Measurements from ENCODE around the gene CEP78. TPM values are rescaled to one million over a fixed set of nuclear protein-coding genes. Genes with fewer than 3 reads are reported as not detected.

CEP78 gene
- total RNA-seq, 1 donor from 2014 or later: 21.5 TPM

GRCh38 chr9:78320875-78321496 lies 85.1 kb downstream of the CEP78 start:
- Mint-ChIP-seq H3K9me3 (ENCODE audit: unreplicated experiment) (no peaks in the 10 kb centered on the region), H3K36me3 (ENCODE audit: low read depth, unreplicated experiment) (peaks cover 37% of the 10 kb centered on the region), H3K27ac (ENCODE audit: unreplicated experiment) (no peak overlapping the region), H3K4me1 (ENCODE audit: low read depth, unreplicated experiment) (peaks cover 1% of the 10 kb centered on the region), H3K27me3 (ENCODE audit: low read depth, unreplicated experiment) (peaks cover 2% of the 10 kb centered on the region), H3K4me3 (ENCODE audit: unreplicated experiment) (no peak overlapping the region)
- Histone ChIP-seq H4K20me1 (ENCODE audit: insufficient read depth, low read length) (no peaks in the 10 kb centered on the region), H2AFZ (ENCODE audit: low read depth, low read length) (no peak overlapping the region), H3K4me1 (ENCODE audit: insufficient read depth, low read length) (no peaks in the 10 kb centered on the region), H3K79me2 (ENCODE audit: insufficient read depth, low read length) (no peaks in the 10 kb centered on the region), H3K27ac (ENCODE audit: low read depth, low read length) (no peak overlapping the region), H3K4me3 (ENCODE audit: insufficient read depth, low read depth, low read length) (no peak overlapping the region), H3K9ac (ENCODE audit: low read length) (no peak overlapping the region), H3K4me2 (ENCODE audit: low read length) (no peak overlapping the region), H3K9me3 (ENCODE audit: insufficient read depth, low read depth, low read length) (no peaks in the 10 kb centered on the region), H3K27me3 (ENCODE audit: insufficient read depth, low read length) (no peaks in the 10 kb centered on the region), H3K36me3 (ENCODE audit: insufficient read depth, low read length) (peaks cover 5% of the 10 kb centered on the region)
- FAIRE-seq (no peak), DNase-seq (ENCODE audit: low read depth) (no peak)
- TF ChIP-seq CTCF (IDR thresholded peaks at IDR 0.05; ENCODE audit: insufficient read depth, low read depth, low read length) (no peak), EZH2 (IDR thresholded peaks at IDR 0.05; ENCODE audit: insufficient read depth, low read length) (no peak)

GRCh38 chr9:78321505-78321904 lies 85.6 kb downstream of the CEP78 start:
- Histone ChIP-seq H3K9ac (ENCODE audit: low read length) (no peak overlapping the region), H2AFZ (ENCODE audit: low read depth, low read length) (no peak overlapping the region), H3K27me3 (ENCODE audit: insufficient read depth, low read length) (no peaks in the 10 kb centered on the region), H3K27ac (ENCODE audit: low read depth, low read length) (no peak overlapping the region), H3K36me3 (ENCODE audit: insufficient read depth, low read length) (peaks cover 5% of the 10 kb centered on the region), H3K9me3 (ENCODE audit: insufficient read depth, low read depth, low read length) (no peaks in the 10 kb centered on the region), H3K4me2 (ENCODE audit: low read length) (no peak overlapping the region), H3K4me1 (ENCODE audit: insufficient read depth, low read length) (no peaks in the 10 kb centered on the region), H3K4me3 (ENCODE audit: insufficient read depth, low read depth, low read length) (no peak overlapping the region), H4K20me1 (ENCODE audit: insufficient read depth, low read length) (no peaks in the 10 kb centered on the region), H3K79me2 (ENCODE audit: insufficient read depth, low read length) (no peaks in the 10 kb centered on the region)
- H3K36me3 Mint-ChIP-seq (ENCODE audit: low read depth, unreplicated experiment): peaks cover 37% of the 10 kb centered on the region
- TF ChIP-seq EZH2 (IDR thresholded peaks at IDR 0.05; ENCODE audit: insufficient read depth, low read length): no peak
- TF ChIP-seq CTCF (IDR thresholded peaks at IDR 0.05; ENCODE audit: insufficient read depth, low read depth, low read length): no peak
- no peak for FAIRE-seq
- DNase-seq (ENCODE audit: low read depth): no peak
- H3K27me3 Mint-ChIP-seq (ENCODE audit: low read depth, unreplicated experiment): peaks cover 2% of the 10 kb centered on the region
- H3K27ac Mint-ChIP-seq (ENCODE audit: unreplicated experiment): no peak overlapping the region
- H3K4me3 Mint-ChIP-seq (ENCODE audit: unreplicated experiment): no peak overlapping the region
- peaks cover 1% of the 10 kb centered on the region for H3K4me1 Mint-ChIP-seq (ENCODE audit: low read depth, unreplicated experiment)
- no peaks in the 10 kb centered on the region for H3K9me3 Mint-ChIP-seq (ENCODE audit: unreplicated experiment)

- Mint-ChIP-seq H3K4me3 (ENCODE audit: unreplicated experiment) (no peak overlapping the region), H3K4me1 (ENCODE audit: low read depth, unreplicated experiment) (peaks cover 1% of the 10 kb centered on the region), H3K27ac (ENCODE audit: unreplicated experiment) (no peak overlapping the region), H3K9me3 (ENCODE audit: unreplicated experiment) (no peaks in the 10 kb centered on the region), H3K36me3 (ENCODE audit: low read depth, unreplicated experiment) (peaks cover 26% of the 10 kb centered on the region), H3K27me3 (ENCODE audit: low read depth, unreplicated experiment) (no peaks in the 10 kb centered on the region)
- Histone ChIP-seq H3K36me3 (ENCODE audit: insufficient read depth, low read length) (no peaks in the 10 kb centered on the region), H3K9ac (ENCODE audit: low read length) (no peak overlapping the region), H3K27ac (ENCODE audit: low read depth, low read length) (no peak overlapping the region), H3K27me3 (ENCODE audit: insufficient read depth, low read length) (no peaks in the 10 kb centered on the region), H2AFZ (ENCODE audit: low read depth, low read length) (no peak overlapping the region), H3K79me2 (ENCODE audit: insufficient read depth, low read length) (no peaks in the 10 kb centered on the region), H4K20me1 (ENCODE audit: insufficient read depth, low read length) (no peaks in the 10 kb centered on the region), H3K4me2 (ENCODE audit: low read length) (no peak overlapping the region), H3K4me1 (ENCODE audit: insufficient read depth, low read length) (no peaks in the 10 kb centered on the region), H3K4me3 (ENCODE audit: insufficient read depth, low read depth, low read length) (no peak overlapping the region), H3K9me3 (ENCODE audit: insufficient read depth, low read depth, low read length) (no peaks in the 10 kb centered on the region)
- DNase-seq (ENCODE audit: low read depth) (no peak), FAIRE-seq (no peak)
- TF ChIP-seq CTCF (IDR thresholded peaks at IDR 0.05; ENCODE audit: insufficient read depth, low read depth, low read length): no peak
- no peak for TF ChIP-seq EZH2 (IDR thresholded peaks at IDR 0.05; ENCODE audit: insufficient read depth, low read length)
These were observed 88.3 kb downstream of the CEP78 start for GRCh38 chr9:78324068-78324650.
